GM19238 (cell line): ENCODE measurements around the gene KCTD18.

Experiments used
- DNase-seq: peaks from one replicate; pipeline ENCODE4 v3.0.0; 2011; ENCODE audit warnings: low spot score; ENCODE audit not compliant: insufficient read length

The KCTD18 gene

GRCh38 chr2:200509612-200510433, at the start of gene KCTD18:
TSS of gene KCTD18 (minus strand) at chr2:200510068. CDS start at chr2:200507016, 3,052 bp downstream.
- peak; percentile 95 for DNase-seq

- DNase-seq: no peak
Measured at GRCh38 chr2:200540793-200541192, 30.9 kb upstream of the KCTD18 start.

GRCh38 chr2:200538139-200538538, 28.3 kb upstream of the KCTD18 start:
- no peak for DNase-seq

DNA sequence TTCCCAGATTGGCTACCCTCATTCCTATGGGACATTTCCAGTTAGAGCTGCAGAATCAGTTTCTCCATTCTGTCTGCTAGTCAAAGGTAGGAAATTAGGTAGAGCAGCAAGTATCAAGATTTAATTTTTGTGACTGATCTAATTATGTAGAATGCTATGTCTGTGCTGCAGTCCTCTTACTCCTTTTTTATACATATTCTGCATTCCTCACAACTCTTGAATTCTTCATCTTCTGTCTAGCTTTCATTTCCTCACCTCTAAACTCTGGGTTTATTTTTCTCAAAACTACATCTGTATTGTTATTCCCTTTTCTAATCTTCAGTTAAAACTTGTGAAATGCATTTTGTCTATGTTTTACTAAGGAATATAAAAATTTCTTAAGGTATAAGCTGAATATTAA, 24.7 kb upstream of the KCTD18 start:
- DNase-seq: no peak

DNA sequence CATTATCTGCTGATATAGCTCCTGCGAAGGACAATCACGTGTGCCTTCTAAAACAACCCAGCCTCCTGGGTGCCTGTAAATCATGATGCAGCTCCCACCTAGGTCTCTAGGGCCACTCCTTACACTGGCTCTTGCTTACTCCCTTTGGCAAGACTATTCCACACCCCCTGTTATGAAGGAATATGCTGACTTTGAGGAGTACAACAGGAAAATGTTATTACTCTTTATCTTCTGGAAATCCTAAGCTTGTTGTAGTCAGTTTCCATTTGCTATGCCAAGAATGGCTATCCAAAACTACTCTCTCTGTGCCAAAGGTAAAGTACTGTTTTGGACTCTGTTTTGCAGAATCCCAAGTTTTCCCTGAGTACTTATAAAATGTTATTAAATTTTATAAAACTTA, 23.9 kb upstream of the KCTD18 start:
- DNase-seq: no peak

- DNase-seq: no peak
Measured at GRCh38 chr2:200528228-200528627, 18.4 kb upstream of the KCTD18 start.

GRCh38 chr2:200525882-200526651, 16.2 kb upstream of the KCTD18 start, which contains the start of gene SGO2:
TSS of gene SGO2 (plus strand) at chr2:200526207. CDS start at chr2:200532976, 6,769 bp downstream.
- peak; percentile 87 for DNase-seq

- no peak for DNase-seq
Measured at GRCh38 chr2:200525551-200525881, 15.6 kb upstream of the KCTD18 start.

- no peak for DNase-seq
Measured at GRCh38 chr2:200525066-200525465, 15.2 kb upstream of the KCTD18 start.

GRCh38 chr2:200523604-200524003, 13.7 kb upstream of the KCTD18 start:
- no peak for DNase-seq

GRCh38 chr2:200523158-200523557, 13.3 kb upstream of the KCTD18 start:
- DNase-seq: no peak

- DNase-seq: no peak
Measured at GRCh38 chr2:200515155-200515554, 5.3 kb upstream of the KCTD18 start.

DNA sequence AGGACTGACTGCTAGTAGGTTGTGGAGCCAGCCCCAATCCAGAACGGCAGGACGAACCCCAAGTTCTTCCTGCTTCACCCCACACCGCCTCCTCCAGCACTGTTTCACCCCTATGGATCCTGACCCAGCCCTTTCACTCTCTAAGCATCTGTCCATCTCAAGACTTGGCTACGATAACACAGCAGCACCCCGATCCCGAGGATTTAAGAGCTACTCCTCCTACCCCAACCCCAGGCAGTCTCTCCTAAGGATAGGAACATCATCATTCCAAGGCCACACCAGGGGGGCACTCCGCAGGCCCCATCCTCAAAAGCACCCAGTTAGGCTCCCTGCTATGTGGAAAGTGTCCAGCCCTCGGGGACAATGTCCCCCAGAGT, 645 bp downstream of the KCTD18 start:
- peak; percentile 7 for DNase-seq

GRCh38 chr2:200507179-200507578, 2.7 kb downstream of the KCTD18 start:
- DNase-seq: no peak

- DNase-seq: no peak
Measured at GRCh38 chr2:200506679-200507078, 3.2 kb downstream of the KCTD18 start.

- DNase-seq: no peak
Measured at GRCh38 chr2:200502196-200502595, 7.7 kb downstream of the KCTD18 start.

DNA sequence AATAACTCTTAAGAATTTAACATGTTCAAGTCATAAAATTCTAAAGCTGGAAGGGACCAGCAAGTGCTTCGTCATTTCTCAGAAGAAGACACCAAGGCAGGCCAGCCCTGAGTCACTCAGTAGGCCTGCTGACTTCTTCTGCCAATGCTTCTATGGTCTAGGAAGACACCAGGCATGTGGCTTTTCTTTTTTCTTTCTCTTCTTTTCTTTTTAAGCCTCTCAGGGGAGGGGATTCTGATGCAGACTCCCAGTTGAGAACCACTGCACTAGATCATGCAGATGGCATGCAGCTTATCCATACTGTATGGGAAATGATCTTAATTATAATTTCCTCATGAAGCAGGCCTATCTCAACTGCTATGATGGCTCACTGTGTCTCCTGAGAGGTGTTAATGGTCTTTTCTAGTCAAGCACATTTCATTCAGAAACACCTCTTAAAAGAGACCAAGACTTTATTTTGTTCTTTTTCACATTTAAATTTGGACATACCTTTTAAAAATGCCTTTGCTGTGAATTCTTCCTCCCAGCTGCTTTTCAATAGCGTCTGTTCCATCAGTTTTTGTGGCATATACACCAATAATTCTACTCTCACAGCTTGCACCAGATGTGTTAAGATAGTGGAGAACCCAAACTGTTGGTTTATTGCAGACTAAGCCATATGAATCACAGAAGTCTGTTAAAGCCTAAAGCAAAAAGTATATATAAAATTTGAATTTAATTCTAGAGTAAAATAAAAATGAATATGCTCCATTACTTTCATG, 11.3 kb downstream of the KCTD18 start:
- DNase-seq: no peak

DNA sequence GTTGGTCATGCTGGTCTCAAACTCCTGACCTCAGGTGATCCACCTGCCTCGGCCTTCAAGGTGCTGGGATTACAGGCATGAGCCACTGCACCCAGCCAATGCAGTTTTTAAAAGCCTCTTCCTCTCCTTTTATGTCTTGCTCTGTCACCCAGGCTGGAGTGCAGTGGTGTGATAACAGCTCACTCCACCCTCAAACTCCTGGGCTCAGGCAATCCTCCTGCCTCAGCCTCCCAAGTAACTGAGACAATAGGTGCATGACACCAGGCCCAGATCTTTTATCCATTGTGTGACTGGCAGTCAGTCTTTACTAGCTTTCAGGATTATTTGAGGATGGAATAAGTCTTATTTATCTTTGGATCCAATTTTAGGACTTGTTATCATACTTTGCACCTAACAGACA, 13.2 kb downstream of the KCTD18 start:
- DNase-seq: no peak

GRCh38 chr2:200494048-200494447, 15.8 kb downstream of the KCTD18 start:
- no peak for DNase-seq

DNA sequence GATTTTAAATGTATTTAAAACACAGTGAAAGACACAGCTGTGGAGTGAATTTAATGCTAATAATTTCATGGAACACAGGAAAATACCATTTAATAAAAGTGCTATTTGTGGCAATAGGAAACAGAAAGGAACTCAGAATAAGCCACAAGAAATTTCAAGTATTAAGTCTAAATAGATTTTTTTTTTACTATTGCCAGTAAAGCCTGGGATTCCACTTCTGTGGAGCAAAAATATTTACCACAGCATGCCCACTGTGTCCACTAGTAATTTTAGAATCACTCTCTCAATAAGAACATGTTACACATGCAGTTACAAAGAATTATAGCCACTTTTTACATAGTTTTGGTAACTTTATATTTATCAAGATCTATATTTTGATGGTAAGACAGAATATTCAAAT, 17.2 kb downstream of the KCTD18 start:
- no peak for DNase-seq

DNA sequence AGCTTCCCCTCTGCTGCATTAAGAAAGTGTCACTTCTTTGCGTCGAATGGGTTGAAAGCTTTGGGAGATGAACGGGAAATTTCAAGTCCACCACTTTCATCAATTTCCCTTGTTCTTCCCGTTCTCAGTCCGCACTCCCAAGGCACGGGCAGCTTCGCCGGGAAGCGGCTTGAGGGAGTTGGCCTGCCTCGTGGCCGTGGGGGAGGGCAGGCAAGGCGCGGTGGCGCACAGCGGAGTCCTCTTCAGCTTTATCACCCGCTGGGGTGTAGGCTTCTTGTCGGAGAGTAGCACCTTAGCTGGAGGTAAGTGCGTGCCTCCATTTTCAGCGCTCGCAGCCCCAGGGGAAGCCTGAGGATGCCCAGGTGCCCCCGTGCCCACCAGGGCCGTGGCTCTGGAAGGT, 19.9 kb downstream of the KCTD18 start:
- no peak for DNase-seq

DNA sequence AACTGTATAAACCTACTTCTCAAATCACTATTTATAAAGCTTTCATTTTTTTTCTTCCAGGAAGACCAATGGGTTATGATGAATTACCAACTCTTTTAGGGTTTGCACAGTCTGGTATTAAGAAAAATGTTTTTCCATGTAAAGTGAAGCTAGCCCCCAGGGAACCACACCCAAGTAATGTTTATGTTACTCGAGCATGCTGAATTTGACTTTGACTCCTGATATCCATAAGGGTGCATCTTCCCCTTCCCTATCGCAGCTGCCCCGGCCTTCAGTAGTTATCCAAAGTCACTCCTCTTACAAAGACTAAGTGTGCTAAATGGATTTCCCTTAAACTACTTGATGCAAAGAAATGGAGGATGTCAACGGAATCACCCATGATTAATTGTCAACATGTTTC, 21.7 kb downstream of the KCTD18 start:
- no peak for DNase-seq
